ENCODE data around the gene PARP9. TPM values are rescaled to one million over a fixed set of nuclear protein-coding genes. Genes with fewer than 3 reads are reported as not detected.

The PARP9 gene
- total RNA-seq, 1 experiment from 2014 or later: 1.8 TPM

- no peak overlapping the region for H3K4me3 Mint-ChIP-seq
- H3K27me3 Mint-ChIP-seq (ENCODE audit: low read depth): peaks cover 21% of the 10 kb centered on the region
- peaks cover 2% of the 10 kb centered on the region for H3K36me3 Mint-ChIP-seq
- ATAC-seq: peak; percentile 12; the same call in 1 of the 2 replicates
- no peak overlapping the region for H3K27ac Mint-ChIP-seq
- no peak for DNase-seq (ENCODE audit: low spot score)
- ChIA-PET POLR2A (no interaction called here), CTCF (interaction anchor here (1.1 kb wide), 1 partner anchor 84 kb away, joined by 4 read pairs; no protein-coding TSS in a partner anchor)
- H3K4me1 Mint-ChIP-seq: peaks cover 24% of the 10 kb centered on the region
- peaks cover 6% of the 10 kb centered on the region for H3K9me3 Mint-ChIP-seq
- no peak for TF ChIP-seq ZNF219 (CRISPR knock-in tag; IDR thresholded peaks at IDR 0.05; ENCODE audit: borderline replicate concordance)
- no peak for TF ChIP-seq FOXK1 (CRISPR knock-in tag; IDR thresholded peaks at IDR 0.05)
- no peak for TF ChIP-seq SP1 (CRISPR knock-in tag; conservative IDR thresholded peaks at IDR 0.05)
- TF ChIP-seq GTF2I (CRISPR knock-in tag; conservative IDR thresholded peaks at IDR 0.05): no peak
- no peak for TF ChIP-seq JUN (CRISPR knock-in tag; IDR thresholded peaks at IDR 0.05)
- TF ChIP-seq ELF4 (CRISPR knock-in tag; IDR thresholded peaks at IDR 0.05; ENCODE audit: low read depth): no peak
- no peak for TF ChIP-seq STAT6 (CRISPR knock-in tag; conservative IDR thresholded peaks at IDR 0.05; ENCODE audit: low read depth)
- no peak for TF ChIP-seq CBFB (CRISPR knock-in tag; IDR thresholded peaks at IDR 0.05; ENCODE audit: low read depth)
- TF ChIP-seq ZSCAN18 (CRISPR knock-in tag; IDR thresholded peaks at IDR 0.05): no peak
- no peak for TF ChIP-seq TEAD1 (CRISPR knock-in tag; IDR thresholded peaks at IDR 0.05)
- no peak for TF ChIP-seq ARID4B (CRISPR knock-in tag; IDR thresholded peaks at IDR 0.05; ENCODE audit: borderline replicate concordance)
- TF ChIP-seq SOX15 (CRISPR knock-in tag; IDR thresholded peaks at IDR 0.05): no peak
- TF ChIP-seq ATF3 (CRISPR knock-in tag; conservative IDR thresholded peaks at IDR 0.05): no peak
- TF ChIP-seq NFE2L1 (CRISPR knock-in tag; IDR thresholded peaks at IDR 0.05): no peak
- TF ChIP-seq MXD4 (CRISPR knock-in tag; IDR thresholded peaks at IDR 0.05; ENCODE audit: borderline replicate concordance): no peak
- no peak for TF ChIP-seq AFF4 (CRISPR knock-in tag; IDR thresholded peaks at IDR 0.05; ENCODE audit: borderline replicate concordance)
- no peak for TF ChIP-seq GRHL2 (CRISPR knock-in tag; IDR thresholded peaks at IDR 0.05; ENCODE audit: insufficient replicate concordance, severe bottlenecking)
- TF ChIP-seq MLX (CRISPR knock-in tag; IDR thresholded peaks at IDR 0.05): no peak
- TF ChIP-seq HMGA2 (CRISPR knock-in tag; IDR thresholded peaks at IDR 0.05): no peak
- TF ChIP-seq TEAD4 (CRISPR knock-in tag; IDR thresholded peaks at IDR 0.05): no peak
These were observed 12.3 kb upstream of the PARP9 start for GRCh38 chr3:122576174-122576940.

Measured in WTC11 (cell line).